Fibroblast of lung (primary cell): Measurements from ENCODE around the gene PALLD. TPM values are rescaled to one million over a fixed set of nuclear protein-coding genes. Genes with fewer than 3 reads are reported as not detected.
A peak's percentile ranks its signal among the peaks of the same experiment; 100 is the strongest.

Experiments used
- DNase-seq, 2 donors: peaks; one replicate each; pipeline versions ENCODE4 v3.0.0 to v3.0.0-alpha.2; 2010; ENCODE audit warnings: low read depth in 2 of 2
- H2AFZ ChIP-seq: 2 replicates; pipeline ENCODE4 v1.5.1; 2012; ENCODE audit warnings: low read length, control low read depth, inconsistent platforms
- H3K27ac ChIP-seq: 2 replicates; pipeline ENCODE4 v1.5.1; 2011; ENCODE audit warnings: low read length, control low read depth; ENCODE audit not compliant: insufficient read depth
- H3K27me3 ChIP-seq: 2 replicates; pipeline ENCODE4 v1.5.1; 2011; ENCODE audit warnings: mild to moderate bottlenecking, low read length; ENCODE audit not compliant: control insufficient read depth, insufficient read depth
- H3K36me3 ChIP-seq: 2 replicates; pipeline ENCODE4 v1.5.1; 2011; ENCODE audit warnings: low read length; ENCODE audit not compliant: control insufficient read depth, insufficient read depth
- H3K4me1 ChIP-seq: 2 replicates; pipeline ENCODE4 v1.5.1; 2011; ENCODE audit warnings: low read length; ENCODE audit not compliant: control insufficient read depth, insufficient read depth; ENCODE audit errors: extremely low read depth
- H3K4me2 ChIP-seq: 2 replicates; pipeline ENCODE4 v1.5.1; 2011; ENCODE audit warnings: low read length, control low read depth; ENCODE audit not compliant: insufficient read depth; ENCODE audit errors: extremely low read depth
- H3K4me3 ChIP-seq, 4 experiments: fragments of 200-600 bp in 1 of 4; sonication (generic) in 1 of 4; replicated peaks in 1 of 4; 2 replicates each; pipeline ENCODE4 v1.5.1; 2011 to 2016; ENCODE audit warnings: low read length in 4 of 4, low read depth in 3 of 4, mild to moderate bottlenecking in 3 of 4, control low read depth in 2 of 4, inconsistent platforms in 1 of 4, mixed read lengths in 1 of 4; ENCODE audit not compliant: insufficient read depth in 1 of 4; ENCODE audit errors: control extremely low read depth in 1 of 4
- H3K79me2 ChIP-seq: 2 replicates; pipeline ENCODE4 v1.5.1; 2012; ENCODE audit warnings: mild to moderate bottlenecking, low read length, inconsistent platforms; ENCODE audit not compliant: control insufficient read depth, insufficient read depth
- H3K9ac ChIP-seq: 2 replicates; pipeline ENCODE4 v1.5.1; 2011; ENCODE audit warnings: mild to moderate bottlenecking, low read length, control low read depth; ENCODE audit not compliant: insufficient read depth
- H3K9me3 ChIP-seq: 2 replicates; pipeline ENCODE4 v1.5.1; 2012; ENCODE audit warnings: low read depth, low read length; ENCODE audit not compliant: control insufficient read depth, insufficient read depth
- H4K20me1 ChIP-seq: 2 replicates; pipeline ENCODE4 v1.5.1; 2011; ENCODE audit warnings: low read length; ENCODE audit not compliant: control insufficient read depth, insufficient read depth; ENCODE audit errors: extremely low read depth
- CTCF ChIP-seq, 2 donors: IDR thresholded peaks in 1 of 2; conservative IDR thresholded peaks in 1 of 2; 1 replicate in 1 of 2; 2 replicates in 1 of 2; pipeline ENCODE4 v1.5.1; 2011 to 2012; ENCODE audit warnings: low read length in 2 of 2, control low read depth in 1 of 2, inconsistent platforms in 1 of 2, low read depth in 1 of 2, mild to moderate bottlenecking in 1 of 2
- EZH2 ChIP-seq: IDR thresholded peaks from 2 replicates; pipeline ENCODE4 v1.5.1; 2012; ENCODE audit warnings: low read length, control low read depth, mild to moderate bottlenecking; ENCODE audit errors: missing control alignments
- polyA plus RNA-seq, 2 donors: library from polyadenylated mRNA; depleted of rRNA in 1 of 2; stranded (reverse) in 1 of 2; unstranded in 1 of 2; fragments of >200 nt; gene quantifications; 2 replicates each; pipeline ENCODE4 v1.2.1, GENCODE V29; 2011 to 2012; ENCODE audit warnings: missing spikeins in 1 of 2
- total RNA-seq: library from RNA; depleted of rRNA; stranded (reverse); fragments of >200 nt; gene quantifications from 2 replicates; pipeline ENCODE4 v1.2.1, GENCODE V29; 2014

The PALLD gene
- total and polyA plus RNA-seq, 2 donors (not counting 1 experiment from before 2014, with no cell fraction given) = 200 to 205 TPM

- DNase-seq = peak; percentile 42 to 97
- Histone ChIP-seq H3K9ac (no peak overlapping the region), H2AFZ (no peak overlapping the region), H3K9me3 (no peaks in the 10 kb centered on the region), H3K36me3 (no peaks in the 10 kb centered on the region), H3K4me1 (peaks cover 2% of the 10 kb centered on the region), H3K27ac (no peak overlapping the region), H3K4me2 (no peak overlapping the region), H3K27me3 (no peaks in the 10 kb centered on the region), H3K4me3 (no peak overlapping the region), H4K20me1 (no peaks in the 10 kb centered on the region), H3K79me2 (no peaks in the 10 kb centered on the region)
- TF ChIP-seq EZH2 (no peak), CTCF (conservative IDR thresholded peaks at IDR 0.05 in 1 of 2, IDR thresholded peaks at IDR 0.05 in 1 of 2; ENCODE audit: low read depth in 1 of 2, low read length in 2 of 2) (no peak)
Observed at GRCh38 chr4:168618577-168619265, 121.9 kb downstream of the PALLD start.

GRCh38 chr4:168619266-168619631, 122.4 kb downstream of the PALLD start:
- Histone ChIP-seq H2AFZ (no peak overlapping the region), H4K20me1 (no peaks in the 10 kb centered on the region), H3K4me2 (no peak overlapping the region), H3K9ac (no peak overlapping the region), H3K27me3 (no peaks in the 10 kb centered on the region), H3K4me1 (peaks cover 2% of the 10 kb centered on the region), H3K79me2 (no peaks in the 10 kb centered on the region), H3K9me3 (no peaks in the 10 kb centered on the region), H3K4me3 (no peak overlapping the region), H3K27ac (no peak overlapping the region), H3K36me3 (no peaks in the 10 kb centered on the region)
- peak in 1 of 2 donors; percentile 62 for DNase-seq
- TF ChIP-seq CTCF (conservative IDR thresholded peaks at IDR 0.05 in 1 of 2, IDR thresholded peaks at IDR 0.05 in 1 of 2; ENCODE audit: low read depth in 1 of 2, low read length in 2 of 2) (no peak), EZH2 (no peak)

GRCh38 chr4:168621806-168622589, 125.1 kb downstream of the PALLD start:
- no peaks in the 10 kb centered on the region for H3K36me3 ChIP-seq
- H3K27me3 ChIP-seq = no peaks in the 10 kb centered on the region
- no peak overlapping the region for H3K4me3 ChIP-seq
- H3K27ac ChIP-seq = no peak overlapping the region
- no peaks in the 10 kb centered on the region for H3K79me2 ChIP-seq
- no peaks in the 10 kb centered on the region for H3K9me3 ChIP-seq
- no peak overlapping the region for H2AFZ ChIP-seq
- peak; percentile 36 to 96 for DNase-seq
- H3K4me1 ChIP-seq = no peaks in the 10 kb centered on the region
- H3K9ac ChIP-seq = no peak overlapping the region
- peak overlapping the region; percentile 33 for H3K4me2 ChIP-seq
- H4K20me1 ChIP-seq = no peaks in the 10 kb centered on the region
- TF ChIP-seq EZH2 (no peak), CTCF (conservative IDR thresholded peaks at IDR 0.05 in 1 of 2, IDR thresholded peaks at IDR 0.05 in 1 of 2; ENCODE audit: low read depth in 1 of 2, low read length in 2 of 2) (no peak)
